Measurements from ENCODE around the gene TMEM9.

TMEM9 gene

GRCh38 chr1:201144701-201145100 is 9.6 kb downstream of the TMEM9 start:
- no peak for DNase-seq

GRCh38 chr1:201143726-201144635 is 10.3 kb downstream of the TMEM9 start:
- no peak for DNase-seq

- no peak for DNase-seq
These were observed 11.2 kb downstream of the TMEM9 start for GRCh38 chr1:201142849-201143725.

GRCh38 chr1:201142011-201142848 is 12.0 kb downstream of the TMEM9 start:
- no peak for DNase-seq

GRCh38 chr1:201141418-201141817 is 12.9 kb downstream of the TMEM9 start:
- no peak for DNase-seq

- no peak for DNase-seq
These were observed 13.4 kb downstream of the TMEM9 start for GRCh38 chr1:201140941-201141260.

- DNase-seq = no peak
These were observed 13.9 kb downstream of the TMEM9 start for GRCh38 chr1:201140235-201140940.

GRCh38 chr1:201139756-201140155 is 14.5 kb downstream of the TMEM9 start:
- DNase-seq = no peak

GRCh38 chr1:201139306-201139705 is 15.0 kb downstream of the TMEM9 start:
- no peak for DNase-seq

GRCh38 chr1:201138311-201138840 is 15.9 kb downstream of the TMEM9 start:
- no peak for DNase-seq

GRCh38 chr1:201137579-201138310 is 16.5 kb downstream of the TMEM9 start:
- no peak for DNase-seq

- DNase-seq = no peak
These were observed 17.3 kb downstream of the TMEM9 start for GRCh38 chr1:201137024-201137392.

GRCh38 chr1:201136355-201137023 is 17.8 kb downstream of the TMEM9 start:
- DNase-seq = no peak

GRCh38 chr1:201134405-201134804 is 19.9 kb downstream of the TMEM9 start:
- no peak for DNase-seq

- DNase-seq = no peak
These were observed 22.9 kb downstream of the TMEM9 start for GRCh38 chr1:201131398-201131797.

GRCh38 chr1:201128962-201129361 is 25.3 kb downstream of the TMEM9 start:
- DNase-seq = no peak

- no peak for DNase-seq
These were observed 25.8 kb downstream of the TMEM9 start for GRCh38 chr1:201128476-201128875.

GRCh38 chr1:201127755-201128455 is 26.4 kb downstream of the TMEM9 start:
- no peak for DNase-seq

GRCh38 chr1:201126832-201127754 is 27.2 kb downstream of the TMEM9 start, which contains the start of gene ASCL5:
Gene ASCL5, minus strand, starts transcription at chr1:201127184. Its CDS starts 11,812 bp downstream, at chr1:201115372.
- DNase-seq = no peak

Measured in activated CD4-positive, alpha-beta T cell treated with anti-CD3 and anti-CD28 coated beads, Interleukin-2, amount 50 U/mL, for 4 hours (primary cell).